ENCODE results near the gene PHKG2. TPM values are rescaled to one million over a fixed set of nuclear protein-coding genes. Genes with fewer than 3 reads are reported as not detected.

PHKG2 gene
- total RNA-seq, 1 donor from 2014 or later: 53.5 TPM

DNA sequence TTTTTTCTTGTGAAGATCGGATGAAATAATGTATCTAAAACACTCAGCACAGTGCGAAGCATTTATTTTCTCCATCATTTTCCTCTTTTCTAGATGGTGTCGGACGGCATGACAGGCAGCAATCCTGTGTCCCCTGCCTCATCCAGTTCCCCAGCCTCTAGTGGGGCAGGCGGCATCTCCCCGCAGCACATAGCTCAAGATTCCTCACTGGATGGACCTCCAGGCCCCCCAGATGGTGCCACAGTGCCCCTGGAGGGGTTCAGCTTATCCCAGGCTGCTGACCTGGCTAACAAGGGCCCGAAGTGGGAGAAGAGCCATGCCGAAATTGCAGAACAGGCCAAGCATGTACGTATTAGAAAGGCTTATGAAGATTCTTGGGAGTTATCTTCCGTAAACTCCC is 44.3 kb upstream of the PHKG2 start:
- no peak overlapping the region for H3K4me3 Mint-ChIP-seq (ENCODE audit: low read depth)
- TF ChIP-seq, protein P1, sequence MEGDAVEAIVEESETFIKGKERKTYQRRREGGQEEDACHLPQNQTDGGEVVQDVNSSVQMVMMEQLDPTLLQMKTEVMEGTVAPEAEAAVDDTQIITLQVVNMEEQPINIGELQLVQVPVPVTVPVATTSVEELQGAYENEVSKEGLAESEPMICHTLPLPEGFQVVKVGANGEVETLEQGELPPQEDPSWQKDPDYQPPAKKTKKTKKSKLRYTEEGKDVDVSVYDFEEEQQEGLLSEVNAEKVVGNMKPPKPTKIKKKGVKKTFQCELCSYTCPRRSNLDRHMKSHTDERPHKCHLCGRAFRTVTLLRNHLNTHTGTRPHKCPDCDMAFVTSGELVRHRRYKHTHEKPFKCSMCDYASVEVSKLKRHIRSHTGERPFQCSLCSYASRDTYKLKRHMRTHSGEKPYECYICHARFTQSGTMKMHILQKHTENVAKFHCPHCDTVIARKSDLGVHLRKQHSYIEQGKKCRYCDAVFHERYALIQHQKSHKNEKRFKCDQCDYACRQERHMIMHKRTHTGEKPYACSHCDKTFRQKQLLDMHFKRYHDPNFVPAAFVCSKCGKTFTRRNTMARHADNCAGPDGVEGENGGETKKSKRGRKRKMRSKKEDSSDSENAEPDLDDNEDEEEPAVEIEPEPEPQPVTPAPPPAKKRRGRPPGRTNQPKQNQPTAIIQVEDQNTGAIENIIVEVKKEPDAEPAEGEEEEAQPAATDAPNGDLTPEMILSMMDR (IDR thresholded peaks at IDR 0.05; ENCODE audit: unreplicated experiment): no peak
- no peaks in the 10 kb centered on the region for H3K27me3 Mint-ChIP-seq
- DNase-seq (ENCODE audit: low spot score, unreplicated experiment): no peak
- peaks cover 11% of the 10 kb centered on the region for H3K4me1 Mint-ChIP-seq (ENCODE audit: low read depth)
- no peak overlapping the region for H3K27ac Mint-ChIP-seq
- H3K9me3 Mint-ChIP-seq (ENCODE audit: low read depth): no peaks in the 10 kb centered on the region
- peaks cover 20% of the 10 kb centered on the region for H3K36me3 Mint-ChIP-seq (ENCODE audit: insufficient read depth)

DNA sequence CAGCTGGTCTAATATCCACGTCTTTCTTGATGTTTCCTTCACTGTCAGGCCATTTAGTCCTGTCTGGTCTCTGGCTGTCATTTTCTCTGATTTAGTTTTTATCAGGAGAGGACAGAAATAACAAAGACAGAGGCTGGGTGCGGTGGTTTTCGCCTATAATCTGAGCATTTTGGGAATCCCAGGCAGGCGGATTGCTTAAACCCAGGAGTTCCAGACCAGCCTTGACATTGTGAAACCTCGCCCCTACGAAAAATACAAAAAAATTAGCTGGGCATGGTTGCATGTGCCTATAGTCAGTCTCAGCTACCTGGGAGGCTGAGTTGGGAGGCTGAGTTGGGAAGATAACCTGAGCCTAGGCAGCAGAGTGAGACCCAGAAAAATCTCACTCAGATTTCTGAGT is 42.2 kb upstream of the PHKG2 start:
- TF ChIP-seq, protein P1 (IDR thresholded peaks at IDR 0.05; ENCODE audit: unreplicated experiment): no peak
- Mint-ChIP-seq H3K4me3 (ENCODE audit: low read depth) (no peak overlapping the region), H3K36me3 (ENCODE audit: insufficient read depth) (peaks cover 29% of the 10 kb centered on the region), H3K27ac (no peak overlapping the region), H3K27me3 (no peaks in the 10 kb centered on the region), H3K9me3 (ENCODE audit: low read depth) (no peaks in the 10 kb centered on the region), H3K4me1 (ENCODE audit: low read depth) (no peaks in the 10 kb centered on the region)
- DNase-seq (ENCODE audit: low spot score, unreplicated experiment): no peak

DNA sequence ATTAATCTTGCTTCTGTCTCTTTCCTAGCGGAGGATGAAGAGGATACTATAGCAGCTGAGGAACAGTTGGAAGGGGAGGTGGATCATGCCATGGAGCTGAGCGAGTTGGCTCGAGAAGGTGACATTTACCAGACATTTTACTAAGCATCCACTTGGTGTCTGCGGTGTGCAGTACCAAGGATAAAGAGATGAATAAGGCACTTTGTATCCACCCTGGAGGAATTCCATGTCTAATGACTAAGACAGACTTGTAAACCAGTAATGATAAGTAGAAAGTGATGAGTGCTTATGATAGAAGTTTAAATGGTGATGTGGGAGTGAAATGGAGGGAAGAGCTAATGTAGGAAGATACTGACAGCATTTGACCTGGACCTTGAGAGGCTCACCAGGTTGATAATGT is 37.3 kb upstream of the PHKG2 start:
- Mint-ChIP-seq H3K27me3 (no peaks in the 10 kb centered on the region), H3K9me3 (ENCODE audit: low read depth) (no peaks in the 10 kb centered on the region), H3K36me3 (ENCODE audit: insufficient read depth) (peaks cover 47% of the 10 kb centered on the region), H3K27ac (no peak overlapping the region), H3K4me1 (ENCODE audit: low read depth) (no peaks in the 10 kb centered on the region), H3K4me3 (ENCODE audit: low read depth) (no peak overlapping the region)
- no peak for DNase-seq (ENCODE audit: low spot score, unreplicated experiment)
- TF ChIP-seq, protein P1 (IDR thresholded peaks at IDR 0.05; ENCODE audit: unreplicated experiment): no peak

DNA sequence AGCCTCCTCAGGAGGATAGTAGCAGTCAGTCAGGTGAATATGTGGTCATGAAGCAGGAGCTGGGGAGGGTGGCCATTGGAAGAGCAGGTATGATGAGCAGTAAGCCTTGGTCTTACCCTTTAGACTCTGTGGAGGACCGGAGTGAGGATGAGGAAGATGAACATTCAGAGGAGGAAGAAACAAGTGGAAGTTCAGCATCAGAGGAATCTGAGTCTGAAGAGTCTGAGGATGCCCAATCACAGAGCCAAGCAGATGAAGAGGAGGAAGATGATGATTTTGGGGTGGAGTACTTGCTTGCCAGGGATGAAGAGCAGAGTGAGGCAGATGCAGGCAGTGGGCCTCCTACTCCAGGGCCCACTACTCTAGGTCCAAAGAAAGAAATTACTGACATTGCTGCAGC is 36.5 kb upstream of the PHKG2 start:
- Mint-ChIP-seq H3K36me3 (ENCODE audit: insufficient read depth) (peaks cover 54% of the 10 kb centered on the region), H3K4me1 (ENCODE audit: low read depth) (no peaks in the 10 kb centered on the region), H3K9me3 (ENCODE audit: low read depth) (no peaks in the 10 kb centered on the region), H3K27ac (no peak overlapping the region), H3K27me3 (no peaks in the 10 kb centered on the region), H3K4me3 (ENCODE audit: low read depth) (no peak overlapping the region)
- no peak for DNase-seq (ENCODE audit: low spot score, unreplicated experiment)
- TF ChIP-seq, protein P1 (IDR thresholded peaks at IDR 0.05; ENCODE audit: unreplicated experiment): no peak

DNA sequence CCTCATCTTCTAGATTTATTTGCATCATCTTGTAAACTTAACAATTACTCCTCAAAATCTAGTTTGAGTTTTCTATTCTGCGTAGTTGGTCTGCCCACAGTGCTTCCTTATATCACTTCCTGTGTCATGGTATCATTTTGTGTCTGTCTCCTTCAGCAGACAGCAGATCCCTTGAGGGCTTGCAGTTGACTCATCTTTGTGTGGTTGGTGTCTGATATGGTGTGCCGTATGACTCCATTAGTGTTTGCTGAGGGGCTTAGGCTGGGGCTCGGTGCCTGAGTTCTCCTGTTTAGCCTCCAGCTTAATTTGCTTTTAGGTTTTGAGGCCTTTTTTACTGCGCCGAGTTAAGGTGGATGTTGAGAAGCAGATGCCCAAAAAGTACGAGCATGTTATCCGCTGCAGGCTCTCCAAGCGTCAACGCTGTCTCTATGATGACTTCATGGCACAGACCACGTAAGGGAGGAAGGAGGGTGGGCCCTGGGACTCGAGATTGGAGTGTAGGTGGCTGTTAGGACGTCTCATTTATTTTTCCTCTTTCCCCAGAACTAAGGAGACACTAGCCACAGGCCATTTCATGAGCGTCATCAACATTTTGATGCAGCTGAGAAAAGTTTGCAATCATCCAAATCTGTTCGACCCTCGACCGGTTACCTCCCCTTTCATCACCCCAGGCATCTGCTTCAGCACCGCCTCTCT is 32.3 kb upstream of the PHKG2 start:
- peaks cover 43% of the 10 kb centered on the region for H3K36me3 Mint-ChIP-seq (ENCODE audit: insufficient read depth)
- H3K9me3 Mint-ChIP-seq (ENCODE audit: low read depth): no peaks in the 10 kb centered on the region
- H3K27ac Mint-ChIP-seq: no peak overlapping the region
- TF ChIP-seq, protein P1 (IDR thresholded peaks at IDR 0.05; ENCODE audit: unreplicated experiment): no peak
- H3K4me1 Mint-ChIP-seq (ENCODE audit: low read depth): no peaks in the 10 kb centered on the region
- no peak for DNase-seq (ENCODE audit: low spot score, unreplicated experiment)
- H3K4me3 Mint-ChIP-seq (ENCODE audit: low read depth): no peak overlapping the region
- H3K27me3 Mint-ChIP-seq: no peaks in the 10 kb centered on the region

Measured in progenitor cell of endocrine pancreas (in vitro differentiated cells).